Stimulated activated CD4-positive, alpha-beta T cell treated with anti-CD3 and anti-CD28 coated beads, Interleukin-12 subunit alpha, Interleukin-12 subunit beta, amount 100 ng/mL, for 4 hours (primary cell): Measurements from ENCODE around the gene TTC23L.

Source experiments
- DNase-seq: peaks from one replicate; pipeline ENCODE4 v3.0.0-alpha.2; 2020

Gene TTC23L

GRCh38 chr5:34926318-34926888, 87.4 kb downstream of the TTC23L start:
- DNase-seq, result no peak

- DNase-seq, result no peak
Measured at GRCh38 chr5:34927785-34928184, 88.8 kb downstream of the TTC23L start.

- DNase-seq, result no peak
Measured at GRCh38 chr5:34928267-34928666, 89.3 kb downstream of the TTC23L start.

- DNase-seq, result peak; percentile 99
Measured at GRCh38 chr5:34929134-34929719, 90.3 kb downstream of the TTC23L start, which contains the start of gene DNAJC21. Gene DNAJC21, plus strand, starts transcription at chr5:34929559. Its CDS starts 261 bp downstream, at chr5:34929820.

GRCh38 chr5:34929720-34930461, 90.9 kb downstream of the TTC23L start:
- peak; percentile 73 for DNase-seq

DNA sequence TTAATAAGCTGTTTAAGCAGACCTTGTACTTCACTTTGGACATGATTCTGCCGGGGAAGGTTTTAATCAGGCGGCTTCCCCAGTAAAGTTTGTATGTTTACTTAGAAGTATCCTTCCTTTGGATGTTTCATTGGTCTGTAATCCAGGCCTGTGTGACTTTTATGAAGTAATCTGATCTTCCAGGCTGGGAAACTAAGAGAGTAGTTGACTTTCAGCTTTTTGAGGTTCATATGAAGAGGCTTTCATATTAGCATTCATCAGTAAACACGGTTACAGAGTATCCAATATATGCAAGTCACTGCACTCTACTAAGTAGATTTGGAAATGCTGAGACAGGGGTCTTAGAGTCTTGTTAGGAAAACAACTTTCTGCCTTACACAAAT, 91.5 kb downstream of the TTC23L start:
- DNase-seq, result no peak

GRCh38 chr5:34930870-34931269, 91.9 kb downstream of the TTC23L start:
- DNase-seq, result no peak

DNA sequence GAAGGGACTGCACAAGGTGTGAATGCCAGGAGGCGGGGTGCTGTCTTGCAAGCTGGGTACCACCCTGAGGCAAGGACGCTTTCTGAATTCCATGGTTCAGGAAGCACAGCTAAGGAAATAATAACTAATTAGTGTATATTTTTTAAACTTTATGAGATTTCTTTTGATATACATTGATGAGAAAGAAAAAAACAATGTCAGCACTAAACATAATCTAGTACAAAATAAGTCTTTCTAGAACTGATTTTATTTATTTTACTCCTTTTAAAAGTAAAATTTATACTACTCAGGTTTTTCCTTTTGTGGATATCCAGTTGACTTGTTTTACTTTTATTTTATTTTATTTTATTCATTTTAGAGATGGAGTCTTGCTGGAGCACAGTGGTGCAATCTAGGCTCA, 94.0 kb downstream of the TTC23L start:
- DNase-seq, result no peak

- DNase-seq, result no peak
Measured at GRCh38 chr5:34941936-34942335, 103.0 kb downstream of the TTC23L start.

- DNase-seq, result no peak
Measured at GRCh38 chr5:34944044-34944443, 105.1 kb downstream of the TTC23L start.

DNA sequence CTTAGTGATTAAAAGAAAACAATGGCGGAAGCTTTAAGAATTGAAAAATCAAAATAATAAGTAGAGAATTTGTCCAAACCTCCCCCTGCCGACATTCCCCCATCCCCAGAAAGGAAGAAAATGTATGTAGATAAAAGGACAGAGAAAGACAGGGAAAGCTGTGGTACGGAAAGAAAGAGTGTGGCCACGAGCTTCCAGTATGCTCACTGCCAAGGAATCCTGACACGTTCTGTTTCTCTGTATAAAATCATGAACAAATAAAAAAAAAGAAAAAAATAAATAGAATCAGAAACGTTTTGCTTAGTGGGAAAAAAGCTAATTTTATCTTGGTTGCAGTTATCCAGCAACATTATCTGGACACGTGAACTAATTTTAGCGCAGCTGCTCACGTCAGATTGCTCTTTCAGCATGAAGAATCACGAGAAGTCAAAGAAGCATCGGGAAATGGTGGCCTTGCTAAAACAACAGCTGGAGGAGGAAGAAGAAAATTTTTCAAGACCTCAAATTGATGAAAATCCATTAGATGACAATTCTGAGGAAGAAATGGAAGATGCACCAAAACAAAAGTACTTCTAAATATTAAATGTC, 105.6 kb downstream of the TTC23L start:
- DNase-seq, result no peak
